GM12874 (cell line): ENCODE data around the gene FBF1.

Source experiments
- CTCF ChIP-seq: IDR thresholded peaks from 2 replicates; pipeline ENCODE4 v1.5.1; 2011; ENCODE audit warnings: low read depth, mild to moderate bottlenecking, control low read depth, low read length, moderate library complexity; ENCODE audit not compliant: insufficient read depth

Gene FBF1

GRCh38 chr17:75925103-75925502 lies 15.7 kb downstream of the FBF1 start:
- TF ChIP-seq CTCF: no peak

- TF ChIP-seq CTCF: no peak
These were observed 17.6 kb downstream of the FBF1 start for GRCh38 chr17:75922963-75923874.

GRCh38 chr17:75922173-75922961 lies 18.5 kb downstream of the FBF1 start:
- TF ChIP-seq CTCF: no peak

DNA sequence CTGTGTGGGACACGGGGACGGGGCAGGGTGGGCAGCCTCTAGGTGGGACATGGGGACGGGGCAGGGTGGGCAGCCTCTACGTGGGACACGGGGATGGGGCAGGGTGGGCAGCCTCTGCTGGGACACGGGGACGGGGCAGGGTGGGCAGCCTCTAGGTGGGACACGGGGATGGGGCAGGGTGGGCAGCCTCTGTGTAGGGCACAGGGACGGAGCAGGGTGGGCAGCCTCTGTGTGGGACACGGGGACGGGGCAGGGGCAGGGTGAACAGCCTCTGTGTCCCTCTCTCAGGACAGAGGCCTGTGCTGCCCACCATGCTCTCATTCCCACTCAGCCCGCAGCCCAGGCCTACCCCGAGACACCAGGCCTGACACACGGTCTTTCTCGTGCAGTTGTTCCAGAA lies 19.2 kb downstream of the FBF1 start:
- no peak for TF ChIP-seq CTCF

GRCh38 chr17:75920045-75920560 lies 20.7 kb downstream of the FBF1 start:
- TF ChIP-seq CTCF: no peak

- no peak for TF ChIP-seq CTCF
These were observed 21.2 kb downstream of the FBF1 start for GRCh38 chr17:75919611-75920010.

GRCh38 chr17:75917917-75918445 lies 22.9 kb downstream of the FBF1 start:
- TF ChIP-seq CTCF: no peak
